K562 (cell line): ENCODE measurements around the gene SV2A. TPM values are rescaled to one million over a fixed set of nuclear protein-coding genes. Genes with fewer than 3 reads are reported as not detected.
"Not testable (repeated sequence)": the region's sequence is repeated elsewhere in the genome, so short reads cannot be mapped to it uniquely, and the experiment has no call there.

Source experiments
- ATAC-seq: fragments of 200-7000 bp; cut with Tn5 transposase; 3 replicates; pipeline ENCODE4 v1.9.1; 2020; ENCODE audit warnings: moderate library complexity
- BruUV-seq: library from RNA; stranded (reverse); fragments of 400-500 nt; replicated peaks from 2 replicates; lab custom pipeline; 2021; lab: Mats Ljungman, UMichigan
- CTCF ChIA-PET: fragments of 300-600 bp; formaldehyde crosslinking; extraction: SDS; loops from one replicate; lab custom pipeline; 2021; ENCODE audit warnings: low intra/inter-chr PET ratio; lab: Yijun Ruan, JAX
- POLR2A ChIA-PET: fragments of 300-600, 350-650 bp; sonication (Branson Sonifier 250); formaldehyde crosslinking; extraction: SDS; loops from one replicate; lab custom pipeline; 2021; ENCODE audit warnings: antibody characterized with exemption, inconsistent platforms; lab: Yijun Ruan, JAX
- DNase-seq, 4 experiments: peaks; one replicate each; pipeline versions ENCODE4 v3.0.0 to v3.0.0-alpha.2; 2011 to 2018; ENCODE audit warnings: low spot score in 3 of 4, mixed read lengths in 3 of 4; ENCODE audit errors: extremely low read depth in 1 of 4
- FAIRE-seq: peaks from 2 replicates; lab custom pipeline; 2011; peaks lifted over from hg19 to GRCh38; lab: Jason Lieb, UNC
- H2AFZ ChIP-seq: 2 replicates; pipeline ENCODE4 v1.6.0; 2011; ENCODE audit warnings: low read depth, low read length, control low read depth, inconsistent platforms
- H3K27ac ChIP-seq: fragments of 200-600 bp; 3 replicates; pipeline ENCODE4 v1.8.0; 2011; ENCODE audit warnings: low read depth, mild to moderate bottlenecking, control low read depth, inconsistent platforms, low read length, moderate library complexity, mixed read lengths; ENCODE audit errors: extremely low read depth
- H3K27me3 ChIP-seq, 2 experiments: fragments of 300-600 bp in 1 of 2; 2 replicates in 1 of 2; 3 replicates in 1 of 2; pipeline versions ENCODE4 v1.6.0 to v1.8.0; 2011; ENCODE audit warnings: inconsistent platforms in 2 of 2, low read length in 2 of 2, mild to moderate bottlenecking in 1 of 2, mixed read lengths in 1 of 2, moderate library complexity in 1 of 2; ENCODE audit not compliant: control insufficient read depth in 2 of 2, insufficient read depth in 2 of 2
- H3K36me3 ChIP-seq: fragments of 300-600 bp; 3 replicates; pipeline ENCODE4 v1.8.0; 2011; ENCODE audit warnings: mild to moderate bottlenecking, low read length, inconsistent platforms; ENCODE audit not compliant: control insufficient read depth, insufficient read depth
- H3K4me1 ChIP-seq, 2 experiments: fragments of 200-600 bp in 1 of 2; replicated peaks in 1 of 2; 2 replicates in 1 of 2; 3 replicates in 1 of 2; pipeline versions ENCODE4 v1.5.1 to v1.8.0; 2011; ENCODE audit warnings: inconsistent platforms in 2 of 2, low read length in 2 of 2, mild to moderate bottlenecking in 1 of 2, mixed read lengths in 1 of 2, moderate library complexity in 1 of 2; ENCODE audit not compliant: control insufficient read depth in 2 of 2, insufficient read depth in 2 of 2
- H3K4me2 ChIP-seq: 2 replicates; pipeline ENCODE4 v1.6.1; 2011; ENCODE audit warnings: low read length, control low read depth, inconsistent platforms, mixed read lengths; ENCODE audit not compliant: insufficient read depth
- H3K4me3 ChIP-seq: fragments of 200-600 bp; sonication (generic), shearing (Covaris generic); 2 replicates; pipeline ENCODE4 v1.5.1; 2016; ENCODE audit warnings: control low read depth, inconsistent platforms
- H3K79me2 ChIP-seq: fragments of 200-600 bp; 3 replicates; pipeline ENCODE4 v1.8.0; 2011; ENCODE audit warnings: low read length, inconsistent platforms; ENCODE audit not compliant: control insufficient read depth, insufficient read depth
- H3K9ac ChIP-seq, 2 experiments: 2 replicates each; pipeline versions ENCODE4 v1.6.0 to v1.6.1; 2011; ENCODE audit warnings: low read depth in 2 of 2, low read length in 2 of 2, control low read depth in 1 of 2, inconsistent platforms in 1 of 2, mild to moderate bottlenecking in 1 of 2, mixed read lengths in 1 of 2; ENCODE audit not compliant: insufficient read depth in 1 of 2
- H3K9me1 ChIP-seq: one replicate; pipeline ENCODE4 v1.6.0; 2011; ENCODE audit warnings: inconsistent platforms, mild to moderate bottlenecking, low read length, moderate library complexity; ENCODE audit not compliant: control insufficient read depth, insufficient read depth
- H3K9me3 ChIP-seq: replicated peaks from 2 replicates; pipeline ENCODE4 v1.5.1; 2011; ENCODE audit warnings: low read depth, low read length, inconsistent platforms; ENCODE audit not compliant: control insufficient read depth, insufficient read depth
- H4K20me1 ChIP-seq: replicated peaks from 2 replicates; pipeline ENCODE4 v1.6.1; 2011; ENCODE audit warnings: low read length, inconsistent platforms, mixed read lengths; ENCODE audit not compliant: control insufficient read depth, insufficient read depth
- FIP1L1 ChIP-seq: fragments of 200-400 bp; formaldehyde crosslinking; IDR thresholded peaks from 2 replicates; pipeline ENCODE4 v1.6.1; 2018; ENCODE audit warnings: mild to moderate bottlenecking, low read depth, low read length; ENCODE audit not compliant: poor library complexity, severe bottlenecking
- FOXP1 ChIP-seq: sonication (generic); formaldehyde crosslinking; IDR thresholded peaks from 2 replicates; pipeline ENCODE4 v1.8.0; 2022; ENCODE audit warnings: mild to moderate bottlenecking, missing genetic modification reagents
- GABPB1 ChIP-seq: sonication (generic); formaldehyde crosslinking; IDR thresholded peaks from 2 replicates; pipeline ENCODE4 v1.8.0; 2022; ENCODE audit warnings: mild to moderate bottlenecking, missing genetic modification reagents
- LEF1 ChIP-seq: fragments of 450-650 bp; IDR thresholded peaks from 2 replicates; pipeline ENCODE4 v1.6.1; 2016; ENCODE audit warnings: mild to moderate bottlenecking
- PHF8 ChIP-seq: fragments of 200-600 bp; sonication (generic); IDR thresholded peaks from 2 replicates; pipeline ENCODE4 v1.6.1; 2012; ENCODE audit warnings: mixed run types, mild to moderate bottlenecking, inconsistent platforms, low read length, moderate library complexity, borderline replicate concordance
- POLR2G ChIP-seq: fragments of 200-400 bp; formaldehyde crosslinking; IDR thresholded peaks from 2 replicates; pipeline ENCODE4 v1.6.1; 2017; ENCODE audit warnings: low read depth, mild to moderate bottlenecking, antibody characterized with exemption, low read length, moderate library complexity
- SIN3A ChIP-seq, 2 experiments: fragments of 150-350 bp in 1 of 2; IDR thresholded peaks; 2 replicates each; pipeline ENCODE4 v1.6.1; 2011 to 2016; ENCODE audit warnings: borderline replicate concordance in 2 of 2, low read depth in 2 of 2, low read length in 2 of 2, mild to moderate bottlenecking in 2 of 2, moderate library complexity in 2 of 2; ENCODE audit not compliant: control insufficient read depth in 1 of 2
- SIRT6 ChIP-seq: IDR thresholded peaks from one replicate; pipeline ENCODE4 v1.6.1; 2012; ENCODE audit warnings: low read depth, mild to moderate bottlenecking, control low read depth, inconsistent platforms, low read length, moderate library complexity
- SRSF1 ChIP-seq: fragments of 200-400 bp; formaldehyde crosslinking; IDR thresholded peaks from 2 replicates; pipeline ENCODE4 v1.6.1; 2017; ENCODE audit warnings: mild to moderate bottlenecking, low read depth, low read length, moderate library complexity
- THRAP3 ChIP-seq: fragments of 450-650 bp; IDR thresholded peaks from 2 replicates; pipeline ENCODE4 v1.6.1; 2016; ENCODE audit warnings: mild to moderate bottlenecking, inconsistent platforms, borderline replicate concordance
- WGBS: fragments of 100-300 bp; shearing (Covaris generic); methylation state at CpG from one replicate; pipeline ENCODE4 v1.1.6; 2016; ENCODE audit warnings: low coverage, mixed read lengths; ENCODE audit not compliant: insufficient coverage; ENCODE audit errors: missing lambda C conversion rate; 5-methylcytosine and 5-hydroxymethylcytosine counted together
- in situ Hi-C: fragments of 300-500 bp; cut with MboI; formaldehyde crosslinking; loops from 4 replicates; pipeline ENCODE4 v1.15.0; 2018; ENCODE audit warnings: inconsistent platforms, mixed read lengths
- intact Hi-C: fragments of 100-400 bp; cut with micrococcal nuclease; formaldehyde crosslinking; loops from 2 replicates; pipeline ENCODE4 v1.14.2; 2022
- polyA plus RNA-seq, 8 experiments: library from polyadenylated mRNA; depleted of rRNA in 4 of 8; stranded (reverse) in 5 of 8; unstranded in 3 of 8; fragments of >200 nt; fragmentation: Nextera tagmentation in 2 of 8; fragmentation: Illumina TruSeq in 1 of 8; extraction: Ambion mirVana in 2 of 8; extraction: Trizol in 1 of 8; gene quantifications; 2 replicates each; pipeline versions ENCODE4 v1.2.1 to v1.2.3, GENCODE V29; 2011 to 2014; ENCODE audit warnings: inconsistent platforms in 1 of 8, missing spikeins in 1 of 8
- total RNA-seq, 7 experiments: library from RNA; depleted of rRNA in 6 of 7; stranded (reverse); fragments of >200 nt in 6 of 7; fragmentation: Illumina TruSeq in 2 of 7; extraction: Trizol in 2 of 7; gene quantifications; 2 replicates each; pipeline versions ENCODE4 v1.2.1 to v1.2.3, GENCODE V29; 2011 to 2021; ENCODE audit warnings: low replicate concordance in 1 of 7
- TF ChIP-seq, protein P1 (sequence below): fragments of 450-650 bp; IDR thresholded peaks from 2 replicates; pipeline ENCODE4 v1.6.1; 2016; ENCODE audit warnings: mild to moderate bottlenecking, moderate library complexity

The SV2A gene
- total and polyA plus RNA-seq, 9 of the 15 experiments (the other 6 are each of a cell fraction or from before 2014, with no cell fraction given): 0.07 to 0.22 (median 0.11) TPM; not detected in 1

DNA sequence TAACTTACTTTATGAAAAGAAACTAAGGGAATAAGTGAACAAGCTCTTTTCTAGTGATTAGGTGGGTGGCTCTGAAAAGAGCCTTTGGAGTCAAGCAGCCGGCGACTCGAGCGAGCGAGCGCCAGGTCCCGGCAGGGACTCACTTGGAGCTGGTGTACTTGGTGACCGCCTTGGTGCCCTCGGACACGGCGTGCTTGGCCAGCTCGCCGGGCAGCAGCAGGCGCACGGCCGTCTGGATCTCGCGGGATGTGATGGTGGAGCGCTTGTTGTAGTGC is 31.6 kb downstream of the SV2A start:
- POLR2A ChIA-PET: interaction anchor here (0.6 to 5.9 kb wide), 42 partner anchors 9 to 1494 kb away, joined by 3 to 71 read pairs (median 5); partner anchors contain the start of genes MTMR11, OTUD7B, SF3B4 and VPS45
- H3K9me1 ChIP-seq, H3K36me3 ChIP-seq, intact Hi-C loops, DNase-seq, ATAC-seq, H2AFZ ChIP-seq, H3K27me3 ChIP-seq, CTCF ChIA-PET, H3K9me3 ChIP-seq, FAIRE-seq: not testable (repeated sequence)
- Histone ChIP-seq H3K9ac (peak overlapping the region; percentile 96 to 98), H3K4me3 (peak overlapping the region; percentile 64), H4K20me1 (peaks cover 27% of the 10 kb centered on the region), H3K27ac (peak overlapping the region; percentile 98), H3K4me1 (peaks cover 8 to 23% of the 10 kb centered on the region in 2 experiments), H3K79me2 (peaks cover 56% of the 10 kb centered on the region), H3K4me2 (peak overlapping the region; percentile 88)
- TSS peak; percentile 78 for BruUV-seq
- 1% methylated on average over 13 of the region's 19 CpGs for WGBS
- in situ Hi-C loops: loop anchor here (5.0 kb wide), 1 partner anchor 44 kb away; a partner anchor contains a TSS
- peak; percentile 75; the same call in 1 of the 2 replicates for TF ChIP-seq FOXP1
- peak; percentile 84 for TF ChIP-seq POLR2G
- 0 out of 2 replicates have a peak, but pooled peaks have one; percentile 16 for TF ChIP-seq PHF8
- TF ChIP-seq, protein P1, sequence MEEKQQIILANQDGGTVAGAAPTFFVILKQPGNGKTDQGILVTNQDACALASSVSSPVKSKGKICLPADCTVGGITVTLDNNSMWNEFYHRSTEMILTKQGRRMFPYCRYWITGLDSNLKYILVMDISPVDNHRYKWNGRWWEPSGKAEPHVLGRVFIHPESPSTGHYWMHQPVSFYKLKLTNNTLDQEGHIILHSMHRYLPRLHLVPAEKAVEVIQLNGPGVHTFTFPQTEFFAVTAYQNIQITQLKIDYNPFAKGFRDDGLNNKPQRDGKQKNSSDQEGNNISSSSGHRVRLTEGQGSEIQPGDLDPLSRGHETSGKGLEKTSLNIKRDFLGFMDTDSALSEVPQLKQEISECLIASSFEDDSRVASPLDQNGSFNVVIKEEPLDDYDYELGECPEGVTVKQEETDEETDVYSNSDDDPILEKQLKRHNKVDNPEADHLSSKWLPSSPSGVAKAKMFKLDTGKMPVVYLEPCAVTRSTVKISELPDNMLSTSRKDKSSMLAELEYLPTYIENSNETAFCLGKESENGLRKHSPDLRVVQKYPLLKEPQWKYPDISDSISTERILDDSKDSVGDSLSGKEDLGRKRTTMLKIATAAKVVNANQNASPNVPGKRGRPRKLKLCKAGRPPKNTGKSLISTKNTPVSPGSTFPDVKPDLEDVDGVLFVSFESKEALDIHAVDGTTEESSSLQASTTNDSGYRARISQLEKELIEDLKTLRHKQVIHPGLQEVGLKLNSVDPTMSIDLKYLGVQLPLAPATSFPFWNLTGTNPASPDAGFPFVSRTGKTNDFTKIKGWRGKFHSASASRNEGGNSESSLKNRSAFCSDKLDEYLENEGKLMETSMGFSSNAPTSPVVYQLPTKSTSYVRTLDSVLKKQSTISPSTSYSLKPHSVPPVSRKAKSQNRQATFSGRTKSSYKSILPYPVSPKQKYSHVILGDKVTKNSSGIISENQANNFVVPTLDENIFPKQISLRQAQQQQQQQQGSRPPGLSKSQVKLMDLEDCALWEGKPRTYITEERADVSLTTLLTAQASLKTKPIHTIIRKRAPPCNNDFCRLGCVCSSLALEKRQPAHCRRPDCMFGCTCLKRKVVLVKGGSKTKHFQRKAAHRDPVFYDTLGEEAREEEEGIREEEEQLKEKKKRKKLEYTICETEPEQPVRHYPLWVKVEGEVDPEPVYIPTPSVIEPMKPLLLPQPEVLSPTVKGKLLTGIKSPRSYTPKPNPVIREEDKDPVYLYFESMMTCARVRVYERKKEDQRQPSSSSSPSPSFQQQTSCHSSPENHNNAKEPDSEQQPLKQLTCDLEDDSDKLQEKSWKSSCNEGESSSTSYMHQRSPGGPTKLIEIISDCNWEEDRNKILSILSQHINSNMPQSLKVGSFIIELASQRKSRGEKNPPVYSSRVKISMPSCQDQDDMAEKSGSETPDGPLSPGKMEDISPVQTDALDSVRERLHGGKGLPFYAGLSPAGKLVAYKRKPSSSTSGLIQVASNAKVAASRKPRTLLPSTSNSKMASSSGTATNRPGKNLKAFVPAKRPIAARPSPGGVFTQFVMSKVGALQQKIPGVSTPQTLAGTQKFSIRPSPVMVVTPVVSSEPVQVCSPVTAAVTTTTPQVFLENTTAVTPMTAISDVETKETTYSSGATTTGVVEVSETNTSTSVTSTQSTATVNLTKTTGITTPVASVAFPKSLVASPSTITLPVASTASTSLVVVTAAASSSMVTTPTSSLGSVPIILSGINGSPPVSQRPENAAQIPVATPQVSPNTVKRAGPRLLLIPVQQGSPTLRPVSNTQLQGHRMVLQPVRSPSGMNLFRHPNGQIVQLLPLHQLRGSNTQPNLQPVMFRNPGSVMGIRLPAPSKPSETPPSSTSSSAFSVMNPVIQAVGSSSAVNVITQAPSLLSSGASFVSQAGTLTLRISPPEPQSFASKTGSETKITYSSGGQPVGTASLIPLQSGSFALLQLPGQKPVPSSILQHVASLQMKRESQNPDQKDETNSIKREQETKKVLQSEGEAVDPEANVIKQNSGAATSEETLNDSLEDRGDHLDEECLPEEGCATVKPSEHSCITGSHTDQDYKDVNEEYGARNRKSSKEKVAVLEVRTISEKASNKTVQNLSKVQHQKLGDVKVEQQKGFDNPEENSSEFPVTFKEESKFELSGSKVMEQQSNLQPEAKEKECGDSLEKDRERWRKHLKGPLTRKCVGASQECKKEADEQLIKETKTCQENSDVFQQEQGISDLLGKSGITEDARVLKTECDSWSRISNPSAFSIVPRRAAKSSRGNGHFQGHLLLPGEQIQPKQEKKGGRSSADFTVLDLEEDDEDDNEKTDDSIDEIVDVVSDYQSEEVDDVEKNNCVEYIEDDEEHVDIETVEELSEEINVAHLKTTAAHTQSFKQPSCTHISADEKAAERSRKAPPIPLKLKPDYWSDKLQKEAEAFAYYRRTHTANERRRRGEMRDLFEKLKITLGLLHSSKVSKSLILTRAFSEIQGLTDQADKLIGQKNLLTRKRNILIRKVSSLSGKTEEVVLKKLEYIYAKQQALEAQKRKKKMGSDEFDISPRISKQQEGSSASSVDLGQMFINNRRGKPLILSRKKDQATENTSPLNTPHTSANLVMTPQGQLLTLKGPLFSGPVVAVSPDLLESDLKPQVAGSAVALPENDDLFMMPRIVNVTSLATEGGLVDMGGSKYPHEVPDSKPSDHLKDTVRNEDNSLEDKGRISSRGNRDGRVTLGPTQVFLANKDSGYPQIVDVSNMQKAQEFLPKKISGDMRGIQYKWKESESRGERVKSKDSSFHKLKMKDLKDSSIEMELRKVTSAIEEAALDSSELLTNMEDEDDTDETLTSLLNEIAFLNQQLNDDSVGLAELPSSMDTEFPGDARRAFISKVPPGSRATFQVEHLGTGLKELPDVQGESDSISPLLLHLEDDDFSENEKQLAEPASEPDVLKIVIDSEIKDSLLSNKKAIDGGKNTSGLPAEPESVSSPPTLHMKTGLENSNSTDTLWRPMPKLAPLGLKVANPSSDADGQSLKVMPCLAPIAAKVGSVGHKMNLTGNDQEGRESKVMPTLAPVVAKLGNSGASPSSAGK: peak; percentile 48; the same call in 1 of the 2 replicates
- TF ChIP-seq SRSF1: 0 out of 2 replicates have a peak, but pooled peaks have one; percentile 69
- peak; percentile 96; the same call in 1 of the 2 replicates for TF ChIP-seq THRAP3
- TF ChIP-seq SIN3A (IDR thresholded peaks at IDR 0.05; ENCODE audit: borderline replicate concordance in 2 of 2, control insufficient read depth in 1 of 2, low read depth in 2 of 2, low read length in 2 of 2): peak in 1 of 2 experiments; percentile 37; a peak in 1 of 4 replicates
- peak; percentile 100 for TF ChIP-seq FIP1L1
- TF ChIP-seq SIRT6: peak; percentile 87
- TF ChIP-seq LEF1: 0 out of 2 replicates have a peak, but pooled peaks have one; percentile 8
- TF ChIP-seq GABPB1 (CRISPR knock-in tag): peak; percentile 74
